Lower leg skin (tissue), 3 donors: Measurements from ENCODE around the gene ANP32B.
"Not testable (repeated sequence)": the region's sequence is repeated elsewhere in the genome, so short reads cannot be mapped to it uniquely, and the experiment has no call there.

Experiments
- POLR2A ChIP-seq, 2 donors: fragments of 450-650 bp; IDR thresholded peaks; one replicate each; pipeline ENCODE4 v1.6.1; 2016 to 2017; ENCODE audit warnings: antibody characterized with exemption in 2 of 2, mild to moderate bottlenecking in 1 of 2, moderate library complexity in 1 of 2
- TF ChIP-seq, protein P1 (sequence below), 3 donors: fragments of 450-650 bp; IDR thresholded peaks; one replicate each; pipeline ENCODE4 v1.5.1; 2016; ENCODE audit warnings: antibody characterized with exemption in 3 of 3, mild to moderate bottlenecking in 3 of 3, moderate library complexity in 2 of 3

DNA sequence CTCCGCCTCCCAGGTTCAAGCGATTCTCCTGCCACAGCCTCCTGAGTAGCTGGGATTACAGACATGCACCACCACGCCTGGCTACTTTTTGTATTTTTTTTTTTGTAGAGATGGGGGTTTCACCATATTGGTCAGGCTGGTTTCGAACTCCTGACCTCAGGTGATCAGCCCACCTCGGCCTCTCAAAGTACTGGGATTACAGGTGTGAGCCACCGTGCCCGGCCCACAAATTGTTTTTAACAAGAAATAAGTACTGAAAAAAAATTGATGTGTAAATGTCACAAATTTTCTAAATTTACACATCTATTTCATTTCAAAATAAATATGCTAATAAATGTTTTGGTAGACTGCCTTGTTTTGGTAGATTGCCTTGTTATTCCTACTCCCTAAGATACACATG is 13.5 kb downstream of the ANP32B start:
- TF ChIP-seq, protein P1, sequence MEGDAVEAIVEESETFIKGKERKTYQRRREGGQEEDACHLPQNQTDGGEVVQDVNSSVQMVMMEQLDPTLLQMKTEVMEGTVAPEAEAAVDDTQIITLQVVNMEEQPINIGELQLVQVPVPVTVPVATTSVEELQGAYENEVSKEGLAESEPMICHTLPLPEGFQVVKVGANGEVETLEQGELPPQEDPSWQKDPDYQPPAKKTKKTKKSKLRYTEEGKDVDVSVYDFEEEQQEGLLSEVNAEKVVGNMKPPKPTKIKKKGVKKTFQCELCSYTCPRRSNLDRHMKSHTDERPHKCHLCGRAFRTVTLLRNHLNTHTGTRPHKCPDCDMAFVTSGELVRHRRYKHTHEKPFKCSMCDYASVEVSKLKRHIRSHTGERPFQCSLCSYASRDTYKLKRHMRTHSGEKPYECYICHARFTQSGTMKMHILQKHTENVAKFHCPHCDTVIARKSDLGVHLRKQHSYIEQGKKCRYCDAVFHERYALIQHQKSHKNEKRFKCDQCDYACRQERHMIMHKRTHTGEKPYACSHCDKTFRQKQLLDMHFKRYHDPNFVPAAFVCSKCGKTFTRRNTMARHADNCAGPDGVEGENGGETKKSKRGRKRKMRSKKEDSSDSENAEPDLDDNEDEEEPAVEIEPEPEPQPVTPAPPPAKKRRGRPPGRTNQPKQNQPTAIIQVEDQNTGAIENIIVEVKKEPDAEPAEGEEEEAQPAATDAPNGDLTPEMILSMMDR (IDR thresholded peaks at IDR 0.05): not testable (repeated sequence)
- not testable (repeated sequence) for TF ChIP-seq POLR2A (IDR thresholded peaks at IDR 0.05)
